ENCODE measurements around the gene IL17RC. TPM values are rescaled to one million over a fixed set of nuclear protein-coding genes. Genes with fewer than 3 reads are reported as not detected.

IL17RC gene
- total and polyA plus RNA-seq, 2 donors from 2014 or later = 27.5 to 31.5 TPM

DNA sequence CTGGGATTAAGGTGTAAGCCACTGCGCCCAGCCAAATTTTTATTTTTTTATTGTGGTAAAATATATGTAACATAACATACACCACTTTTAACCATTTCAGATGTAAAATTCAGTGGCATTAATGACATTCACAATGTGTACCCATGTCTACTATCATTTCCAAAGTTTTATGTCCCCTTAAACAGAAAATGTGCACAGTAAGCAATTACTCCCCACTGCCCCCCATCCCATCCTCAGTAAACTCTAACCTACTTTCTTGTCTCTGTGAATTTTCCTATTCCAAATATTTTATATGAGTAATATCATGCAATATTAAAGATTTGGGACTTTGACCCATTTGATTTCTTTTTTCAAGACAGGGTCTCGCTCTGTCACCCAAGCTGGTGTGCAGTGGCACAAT, 49.9 kb downstream of the IL17RC start:
- Histone ChIP-seq H3K4me3 (ENCODE audit: low read length in 3 of 3) (no peak overlapping the region), H3K9ac (ENCODE audit: low read length in 3 of 3) (no peak overlapping the region), H3K27ac (ENCODE audit: low read depth in 2 of 2, low read length in 2 of 2) (no peak overlapping the region), H3K9me3 (ENCODE audit: control insufficient read depth in 2 of 3, insufficient read depth in 1 of 3, low read length in 3 of 3) (no peaks in the 10 kb centered on the region), H3K4me1 (ENCODE audit: control insufficient read depth in 2 of 3, insufficient read depth in 2 of 3, low read depth in 1 of 3, low read length in 3 of 3) (no peaks in the 10 kb centered on the region), H3K36me3 (ENCODE audit: control insufficient read depth in 2 of 3, insufficient read depth in 3 of 3, low read length in 3 of 3) (peaks cover 4 to 33% (median 22%) of the 10 kb centered on the region in 3 donors), H3K27me3 (ENCODE audit: control insufficient read depth, insufficient read depth, low read length) (no peaks in the 10 kb centered on the region)
- no peak for DNase-seq
- intact Hi-C loops (cut with DNase I) = no loop called here
- FAIRE-seq = no peak
- TF ChIP-seq, protein P1, sequence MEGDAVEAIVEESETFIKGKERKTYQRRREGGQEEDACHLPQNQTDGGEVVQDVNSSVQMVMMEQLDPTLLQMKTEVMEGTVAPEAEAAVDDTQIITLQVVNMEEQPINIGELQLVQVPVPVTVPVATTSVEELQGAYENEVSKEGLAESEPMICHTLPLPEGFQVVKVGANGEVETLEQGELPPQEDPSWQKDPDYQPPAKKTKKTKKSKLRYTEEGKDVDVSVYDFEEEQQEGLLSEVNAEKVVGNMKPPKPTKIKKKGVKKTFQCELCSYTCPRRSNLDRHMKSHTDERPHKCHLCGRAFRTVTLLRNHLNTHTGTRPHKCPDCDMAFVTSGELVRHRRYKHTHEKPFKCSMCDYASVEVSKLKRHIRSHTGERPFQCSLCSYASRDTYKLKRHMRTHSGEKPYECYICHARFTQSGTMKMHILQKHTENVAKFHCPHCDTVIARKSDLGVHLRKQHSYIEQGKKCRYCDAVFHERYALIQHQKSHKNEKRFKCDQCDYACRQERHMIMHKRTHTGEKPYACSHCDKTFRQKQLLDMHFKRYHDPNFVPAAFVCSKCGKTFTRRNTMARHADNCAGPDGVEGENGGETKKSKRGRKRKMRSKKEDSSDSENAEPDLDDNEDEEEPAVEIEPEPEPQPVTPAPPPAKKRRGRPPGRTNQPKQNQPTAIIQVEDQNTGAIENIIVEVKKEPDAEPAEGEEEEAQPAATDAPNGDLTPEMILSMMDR (IDR thresholded peaks at IDR 0.05; ENCODE audit: borderline replicate concordance, extremely low read depth, insufficient read depth) = no peak

DNA sequence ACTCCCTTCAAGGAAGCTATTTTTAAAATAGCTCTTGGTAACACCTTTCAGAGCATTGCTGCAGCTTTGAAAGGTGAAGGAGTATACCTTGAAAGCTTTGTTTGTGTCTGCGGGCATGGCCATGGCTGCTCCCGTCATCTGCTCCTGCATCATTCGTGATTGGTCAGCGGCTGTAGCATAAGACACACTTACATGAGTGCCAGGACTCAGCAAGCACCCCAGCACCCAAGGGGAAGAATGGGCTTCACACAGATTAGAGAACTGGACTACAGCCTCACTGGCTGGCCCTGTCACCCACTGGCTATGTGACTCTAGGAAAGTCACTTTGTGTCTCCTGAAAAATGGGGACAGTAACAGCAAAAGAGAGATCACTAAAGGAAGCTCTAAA, 52.7 kb downstream of the IL17RC start:
- TF ChIP-seq, protein P1 (IDR thresholded peaks at IDR 0.05; ENCODE audit: borderline replicate concordance, extremely low read depth, insufficient read depth) = no peak
- H3K4me3 ChIP-seq (ENCODE audit: low read length in 3 of 3) = no peak overlapping the region
- FAIRE-seq (no peak), DNase-seq (no peak)
- intact Hi-C loops (cut with DNase I) = no loop called here
- H3K36me3 ChIP-seq (ENCODE audit: control insufficient read depth in 2 of 3, insufficient read depth in 3 of 3, low read length in 3 of 3) = peaks cover 4 to 33% (median 29%) of the 10 kb centered on the region in 3 donors
- H3K4me1 ChIP-seq (ENCODE audit: control insufficient read depth in 2 of 3, insufficient read depth in 2 of 3, low read depth in 1 of 3, low read length in 3 of 3) = no peaks in the 10 kb centered on the region
- H3K9me3 ChIP-seq (ENCODE audit: control insufficient read depth in 2 of 3, insufficient read depth in 1 of 3, low read length in 3 of 3) = no peaks in the 10 kb centered on the region
- no peak overlapping the region for H3K27ac ChIP-seq (ENCODE audit: low read depth in 2 of 2, low read length in 2 of 2)
- no peaks in the 10 kb centered on the region for H3K27me3 ChIP-seq (ENCODE audit: control insufficient read depth, insufficient read depth, low read length)
- H3K9ac ChIP-seq (ENCODE audit: low read length in 3 of 3) = no peak overlapping the region

DNA sequence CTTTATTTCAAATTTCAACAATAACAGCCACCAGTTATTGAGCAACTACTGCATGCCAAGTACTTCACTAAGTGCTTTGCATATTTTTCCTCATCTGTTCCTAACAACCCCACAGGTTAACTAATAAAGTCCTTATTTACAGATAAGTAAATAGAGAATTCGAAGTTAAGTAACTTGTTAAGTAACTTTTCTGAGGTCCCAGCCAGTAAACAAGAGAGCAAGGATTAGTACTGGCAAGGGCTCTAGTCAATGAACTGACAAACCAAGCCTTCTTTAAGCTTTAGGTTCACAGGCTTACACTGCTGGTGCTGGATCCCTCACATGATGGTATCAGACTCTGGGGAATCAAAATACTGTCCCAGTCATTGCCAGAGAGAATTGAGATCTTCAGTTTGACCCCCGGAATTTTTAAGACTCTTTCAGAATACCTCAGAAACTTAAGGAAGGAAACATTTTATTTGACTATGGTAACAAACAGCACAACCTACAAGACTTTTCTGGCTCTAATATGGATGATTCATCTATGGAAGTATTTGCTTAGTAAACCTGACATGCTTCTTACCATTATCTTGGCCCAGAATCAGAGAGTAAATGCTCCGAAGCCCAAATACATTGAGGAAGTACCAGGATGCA, 53.2 kb downstream of the IL17RC start:
- H3K27ac ChIP-seq (ENCODE audit: low read depth in 2 of 2, low read length in 2 of 2) = no peak overlapping the region

More for the DNA sequence above, 53.2 kb downstream of the IL17RC start:
- TF ChIP-seq, protein P1 (IDR thresholded peaks at IDR 0.05; ENCODE audit: borderline replicate concordance, extremely low read depth, insufficient read depth) = no peak
- no peak for FAIRE-seq
- Histone ChIP-seq H3K9ac (ENCODE audit: low read length in 3 of 3) (no peak overlapping the region), H3K9me3 (ENCODE audit: control insufficient read depth in 2 of 3, insufficient read depth in 1 of 3, low read length in 3 of 3) (no peaks in the 10 kb centered on the region), H3K36me3 (ENCODE audit: control insufficient read depth in 2 of 3, insufficient read depth in 3 of 3, low read length in 3 of 3) (peaks cover 4 to 33% (median 29%) of the 10 kb centered on the region in 3 donors), H3K4me1 (ENCODE audit: control insufficient read depth in 2 of 3, insufficient read depth in 2 of 3, low read depth in 1 of 3, low read length in 3 of 3) (no peaks in the 10 kb centered on the region), H3K4me3 (ENCODE audit: low read length in 3 of 3) (no peak overlapping the region), H3K27me3 (ENCODE audit: control insufficient read depth, insufficient read depth, low read length) (no peaks in the 10 kb centered on the region)
- DNase-seq = no peak
- intact Hi-C loops (cut with DNase I) = no loop called here

Measured in kidney (tissue), 14 donors.